ENCODE data around the gene ZBTB20. TPM values are rescaled to one million over a fixed set of nuclear protein-coding genes. Genes with fewer than 3 reads are reported as not detected.

The ZBTB20 gene
- total RNA-seq, 3 donors from 2014 or later (not counting 1 experiment from before 2014, with no cell fraction given): 52.7 to 58.3 (median 55.9) TPM

DNA sequence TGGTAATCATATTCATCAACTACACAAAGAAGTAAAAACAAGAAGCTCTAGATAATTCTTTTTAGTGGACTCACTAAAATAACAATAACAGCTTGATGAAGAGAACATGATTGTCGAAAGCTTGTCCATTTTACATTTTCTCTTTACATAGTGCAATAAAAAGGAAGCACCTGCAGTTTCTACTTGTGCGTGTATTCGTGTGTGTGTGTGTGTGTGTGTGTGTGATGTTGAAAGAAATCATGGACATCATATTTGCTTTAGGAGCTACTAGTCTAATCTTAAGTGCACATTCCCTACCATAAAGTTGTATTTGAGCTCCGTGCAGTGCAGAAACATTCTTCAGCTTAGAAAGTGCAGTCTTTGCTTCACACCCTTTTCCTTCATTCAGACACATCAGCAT, 288.8 kb downstream of the ZBTB20 start:
- Mint-ChIP-seq H3K4me3 (no peak overlapping the region), H3K9me3 (no peaks in the 10 kb centered on the region), H3K27ac (no peak overlapping the region), H3K36me3 (no peaks in the 10 kb centered on the region), H3K4me1 (peaks cover 26 to 34% of the 10 kb centered on the region in 2 donors), H3K27me3 (ENCODE audit: low read depth in 2 of 2) (no peaks in the 10 kb centered on the region)
- H3K9me3 ChIP-seq (ENCODE audit: control insufficient read depth, insufficient read depth, low read length): no peaks in the 10 kb centered on the region
- no peak for ATAC-seq
- DNase-seq: no peak
- intact Hi-C loops (cut with micrococcal nuclease): no loop called here
- no peak overlapping the region for H3K27ac ChIP-seq (ENCODE audit: low read length)
- H3K27me3 ChIP-seq (ENCODE audit: control insufficient read depth, insufficient read depth, low read length): no peaks in the 10 kb centered on the region
- TF ChIP-seq, protein P1, sequence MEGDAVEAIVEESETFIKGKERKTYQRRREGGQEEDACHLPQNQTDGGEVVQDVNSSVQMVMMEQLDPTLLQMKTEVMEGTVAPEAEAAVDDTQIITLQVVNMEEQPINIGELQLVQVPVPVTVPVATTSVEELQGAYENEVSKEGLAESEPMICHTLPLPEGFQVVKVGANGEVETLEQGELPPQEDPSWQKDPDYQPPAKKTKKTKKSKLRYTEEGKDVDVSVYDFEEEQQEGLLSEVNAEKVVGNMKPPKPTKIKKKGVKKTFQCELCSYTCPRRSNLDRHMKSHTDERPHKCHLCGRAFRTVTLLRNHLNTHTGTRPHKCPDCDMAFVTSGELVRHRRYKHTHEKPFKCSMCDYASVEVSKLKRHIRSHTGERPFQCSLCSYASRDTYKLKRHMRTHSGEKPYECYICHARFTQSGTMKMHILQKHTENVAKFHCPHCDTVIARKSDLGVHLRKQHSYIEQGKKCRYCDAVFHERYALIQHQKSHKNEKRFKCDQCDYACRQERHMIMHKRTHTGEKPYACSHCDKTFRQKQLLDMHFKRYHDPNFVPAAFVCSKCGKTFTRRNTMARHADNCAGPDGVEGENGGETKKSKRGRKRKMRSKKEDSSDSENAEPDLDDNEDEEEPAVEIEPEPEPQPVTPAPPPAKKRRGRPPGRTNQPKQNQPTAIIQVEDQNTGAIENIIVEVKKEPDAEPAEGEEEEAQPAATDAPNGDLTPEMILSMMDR (IDR thresholded peaks at IDR 0.05): no peak
- H3K36me3 ChIP-seq (ENCODE audit: control insufficient read depth, insufficient read depth, low read length): no peaks in the 10 kb centered on the region
- H3K4me3 ChIP-seq (ENCODE audit: low read length): no peak overlapping the region
- 50% methylated on average over 1 of the region's 4 CpGs for WGBS (ENCODE audit: insufficient coverage)
- H3K4me1 ChIP-seq (ENCODE audit: control insufficient read depth, insufficient read depth, low read length): no peaks in the 10 kb centered on the region

DNA sequence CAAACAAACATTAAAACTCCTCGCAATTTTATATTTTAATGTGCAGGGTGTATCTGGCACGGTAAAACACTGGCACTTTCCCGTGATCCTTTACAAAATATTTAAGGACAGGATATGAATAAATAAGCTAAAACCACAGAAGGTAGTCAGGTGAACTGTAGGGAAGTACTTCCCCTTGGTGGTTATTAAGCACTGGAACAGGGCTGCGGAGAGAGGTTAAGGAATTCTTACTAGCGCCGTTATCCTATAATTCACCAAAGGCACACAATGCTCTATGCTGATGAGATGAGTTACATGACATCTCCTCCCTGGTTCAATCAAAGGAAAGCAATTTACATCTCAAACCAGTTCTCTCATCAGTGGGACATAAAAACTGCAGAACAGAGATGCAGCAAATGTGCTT, 289.8 kb downstream of the ZBTB20 start:
- Mint-ChIP-seq H3K4me1 (peaks cover 24 to 31% of the 10 kb centered on the region in 2 donors), H3K9me3 (no peaks in the 10 kb centered on the region), H3K4me3 (no peak overlapping the region), H3K27me3 (ENCODE audit: low read depth in 2 of 2) (no peaks in the 10 kb centered on the region), H3K36me3 (no peaks in the 10 kb centered on the region), H3K27ac (no peak overlapping the region)
- WGBS (ENCODE audit: insufficient coverage): 65% methylated on average over 3 of the region's 6 CpGs
- ATAC-seq (no peak), DNase-seq (no peak)
- no peaks in the 10 kb centered on the region for H3K36me3 ChIP-seq (ENCODE audit: control insufficient read depth, insufficient read depth, low read length)
- no peaks in the 10 kb centered on the region for H3K4me1 ChIP-seq (ENCODE audit: control insufficient read depth, insufficient read depth, low read length)
- H3K27me3 ChIP-seq (ENCODE audit: control insufficient read depth, insufficient read depth, low read length): no peaks in the 10 kb centered on the region
- intact Hi-C loops (cut with micrococcal nuclease): no loop called here
- no peak overlapping the region for H3K4me3 ChIP-seq (ENCODE audit: low read length)
- H3K27ac ChIP-seq (ENCODE audit: low read length): no peak overlapping the region
- TF ChIP-seq, protein P1 (IDR thresholded peaks at IDR 0.05): no peak
- H3K9me3 ChIP-seq (ENCODE audit: control insufficient read depth, insufficient read depth, low read length): no peaks in the 10 kb centered on the region

DNA sequence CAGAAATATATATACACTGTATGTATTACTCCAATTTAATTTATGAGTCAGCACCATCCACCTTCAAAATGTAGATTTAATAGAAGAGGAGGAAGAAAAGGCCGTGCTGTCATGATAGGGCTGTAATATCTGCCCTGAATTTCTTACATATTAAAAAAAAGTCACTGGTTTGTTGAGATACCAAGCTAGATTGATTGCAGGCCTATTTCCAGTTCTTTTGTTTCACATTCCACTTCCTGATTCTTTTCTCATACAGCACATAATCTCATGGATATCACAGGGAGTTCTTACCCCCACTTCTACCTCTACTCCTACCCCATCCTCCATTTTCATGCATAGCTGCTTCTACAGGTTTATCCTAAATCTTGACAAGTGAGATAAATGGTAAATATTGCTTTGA, 290.3 kb downstream of the ZBTB20 start:
- ATAC-seq (no peak), DNase-seq (no peak)
- no peak overlapping the region for H3K4me3 Mint-ChIP-seq
- H3K27ac ChIP-seq (ENCODE audit: low read length): no peak overlapping the region
- WGBS (ENCODE audit: insufficient coverage): no CpG with 5 or more reads among the region's 1 CpG
- no peaks in the 10 kb centered on the region for H3K4me1 ChIP-seq (ENCODE audit: control insufficient read depth, insufficient read depth, low read length)
- no peaks in the 10 kb centered on the region for H3K9me3 ChIP-seq (ENCODE audit: control insufficient read depth, insufficient read depth, low read length)
- no peaks in the 10 kb centered on the region for H3K36me3 ChIP-seq (ENCODE audit: control insufficient read depth, insufficient read depth, low read length)
- no peaks in the 10 kb centered on the region for H3K27me3 Mint-ChIP-seq (ENCODE audit: low read depth in 2 of 2)
- TF ChIP-seq, protein P1 (IDR thresholded peaks at IDR 0.05): no peak
- H3K27ac Mint-ChIP-seq: no peak overlapping the region
- H3K27me3 ChIP-seq (ENCODE audit: control insufficient read depth, insufficient read depth, low read length): no peaks in the 10 kb centered on the region
- no peaks in the 10 kb centered on the region for H3K36me3 Mint-ChIP-seq
- peaks cover 20 to 31% of the 10 kb centered on the region in 2 donors for H3K4me1 Mint-ChIP-seq
- H3K9me3 Mint-ChIP-seq: no peaks in the 10 kb centered on the region
- intact Hi-C loops (cut with micrococcal nuclease): no loop called here
- no peak overlapping the region for H3K4me3 ChIP-seq (ENCODE audit: low read length)

DNA sequence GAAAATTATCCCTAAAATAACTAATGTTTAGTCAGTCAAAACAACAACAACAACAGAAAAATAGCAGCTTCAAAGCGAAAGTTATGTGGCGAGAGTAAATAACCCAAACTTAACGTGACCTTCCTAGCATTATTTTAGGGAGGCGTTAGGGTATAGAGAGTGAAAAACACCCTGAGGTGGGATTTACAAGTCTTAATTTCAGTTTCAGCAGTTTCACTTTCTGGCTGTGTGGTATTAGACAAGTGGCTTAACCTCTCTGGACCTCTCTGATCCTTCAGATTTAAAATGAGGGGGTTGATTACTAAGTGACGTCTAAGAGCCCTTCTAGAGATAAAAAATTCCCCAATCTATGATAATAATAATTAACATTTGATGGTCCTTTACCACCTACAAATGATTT, 291.2 kb downstream of the ZBTB20 start:
- DNase-seq (no peak), ATAC-seq (peak; percentile 67 to 78 (median 68))
- H3K27me3 Mint-ChIP-seq (ENCODE audit: low read depth in 2 of 2): no peaks in the 10 kb centered on the region
- no peaks in the 10 kb centered on the region for H3K9me3 Mint-ChIP-seq
- intact Hi-C loops (cut with micrococcal nuclease): no loop called here
- Histone ChIP-seq H3K4me1 (ENCODE audit: control insufficient read depth, insufficient read depth, low read length) (no peaks in the 10 kb centered on the region), H3K9me3 (ENCODE audit: control insufficient read depth, insufficient read depth, low read length) (no peaks in the 10 kb centered on the region), H3K4me3 (ENCODE audit: low read length) (no peak overlapping the region), H3K27me3 (ENCODE audit: control insufficient read depth, insufficient read depth, low read length) (no peaks in the 10 kb centered on the region), H3K36me3 (ENCODE audit: control insufficient read depth, insufficient read depth, low read length) (no peaks in the 10 kb centered on the region), H3K27ac (ENCODE audit: low read length) (no peak overlapping the region)
- peaks cover 15 to 31% of the 10 kb centered on the region in 2 donors for H3K4me1 Mint-ChIP-seq
- H3K27ac Mint-ChIP-seq: peak overlapping the region in 1 of 2 donors; percentile 60
- TF ChIP-seq, protein P1 (IDR thresholded peaks at IDR 0.05): no peak
- WGBS (ENCODE audit: insufficient coverage): 82% methylated on average over 4 of the region's 5 CpGs
- no peaks in the 10 kb centered on the region for H3K36me3 Mint-ChIP-seq
- no peak overlapping the region for H3K4me3 Mint-ChIP-seq
